Measurements from ENCODE around the gene ERGIC1.
A peak's percentile ranks its signal among the peaks of the same experiment; 100 is the strongest.

ERGIC1 gene

DNA sequence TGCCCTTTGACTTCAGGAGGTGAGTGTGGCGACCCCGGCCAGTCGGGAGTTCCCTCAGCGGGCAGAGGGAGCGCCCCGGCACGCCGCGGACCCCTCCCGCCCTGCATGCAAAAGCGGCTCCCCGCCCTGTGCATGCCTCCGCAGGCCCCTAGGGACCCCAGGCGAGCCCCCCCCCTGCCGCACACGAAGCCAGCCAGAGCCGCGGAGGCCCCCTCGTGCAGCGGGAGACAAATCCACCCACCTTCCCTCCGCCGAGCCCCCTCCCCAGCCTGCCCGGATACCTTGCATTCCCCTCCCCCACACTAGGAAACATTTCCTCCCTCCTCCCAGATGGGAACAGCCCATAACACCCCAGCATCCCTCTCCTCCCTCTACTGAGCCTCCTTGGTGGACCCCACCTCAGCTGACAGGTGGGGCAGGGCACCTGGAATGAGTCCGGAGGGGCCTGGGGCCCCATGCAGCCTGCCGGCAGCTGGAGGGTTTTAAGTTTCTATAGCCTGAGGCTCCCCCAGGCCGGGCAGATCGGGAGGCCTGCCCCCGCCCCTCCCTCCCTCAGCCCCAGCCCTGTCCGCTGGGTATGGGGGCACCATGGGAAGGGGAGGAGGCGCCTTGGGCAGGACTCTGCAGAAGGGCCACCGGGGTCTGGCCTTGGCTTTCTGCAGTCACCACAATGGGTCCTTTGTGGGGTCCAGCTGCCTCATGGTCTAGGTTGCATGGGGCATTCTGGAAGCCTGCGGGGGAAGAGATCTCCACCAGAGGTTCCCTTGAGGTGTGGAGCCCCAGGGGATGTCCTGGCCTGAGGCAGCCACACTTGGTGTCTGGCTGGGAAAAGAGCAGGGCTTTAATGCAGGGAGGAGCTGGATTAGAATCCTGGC is 601 bp downstream of the ERGIC1 start:
- Histone ChIP-seq H3K36me3 (replicated peaks) (peaks cover 5% of the 10 kb centered on the region), H3K4me3 (ENCODE audit: low read depth, low read length) (peak overlapping the region; percentile 86), H3K27ac (peak overlapping the region; percentile 74), H3K27me3 (replicated peaks) (no peaks in the 10 kb centered on the region)
- in situ Hi-C loops (cut with HindIII; ENCODE audit: low pct_ligation_motif_present, low sequenced_read_pairs) = no loop called here
- no peak for DNase-seq
- TF ChIP-seq, protein P1, sequence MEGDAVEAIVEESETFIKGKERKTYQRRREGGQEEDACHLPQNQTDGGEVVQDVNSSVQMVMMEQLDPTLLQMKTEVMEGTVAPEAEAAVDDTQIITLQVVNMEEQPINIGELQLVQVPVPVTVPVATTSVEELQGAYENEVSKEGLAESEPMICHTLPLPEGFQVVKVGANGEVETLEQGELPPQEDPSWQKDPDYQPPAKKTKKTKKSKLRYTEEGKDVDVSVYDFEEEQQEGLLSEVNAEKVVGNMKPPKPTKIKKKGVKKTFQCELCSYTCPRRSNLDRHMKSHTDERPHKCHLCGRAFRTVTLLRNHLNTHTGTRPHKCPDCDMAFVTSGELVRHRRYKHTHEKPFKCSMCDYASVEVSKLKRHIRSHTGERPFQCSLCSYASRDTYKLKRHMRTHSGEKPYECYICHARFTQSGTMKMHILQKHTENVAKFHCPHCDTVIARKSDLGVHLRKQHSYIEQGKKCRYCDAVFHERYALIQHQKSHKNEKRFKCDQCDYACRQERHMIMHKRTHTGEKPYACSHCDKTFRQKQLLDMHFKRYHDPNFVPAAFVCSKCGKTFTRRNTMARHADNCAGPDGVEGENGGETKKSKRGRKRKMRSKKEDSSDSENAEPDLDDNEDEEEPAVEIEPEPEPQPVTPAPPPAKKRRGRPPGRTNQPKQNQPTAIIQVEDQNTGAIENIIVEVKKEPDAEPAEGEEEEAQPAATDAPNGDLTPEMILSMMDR (IDR thresholded peaks at IDR 0.05; ENCODE audit: low read depth, low read length, missing control alignments) = peak; percentile 24

DNA sequence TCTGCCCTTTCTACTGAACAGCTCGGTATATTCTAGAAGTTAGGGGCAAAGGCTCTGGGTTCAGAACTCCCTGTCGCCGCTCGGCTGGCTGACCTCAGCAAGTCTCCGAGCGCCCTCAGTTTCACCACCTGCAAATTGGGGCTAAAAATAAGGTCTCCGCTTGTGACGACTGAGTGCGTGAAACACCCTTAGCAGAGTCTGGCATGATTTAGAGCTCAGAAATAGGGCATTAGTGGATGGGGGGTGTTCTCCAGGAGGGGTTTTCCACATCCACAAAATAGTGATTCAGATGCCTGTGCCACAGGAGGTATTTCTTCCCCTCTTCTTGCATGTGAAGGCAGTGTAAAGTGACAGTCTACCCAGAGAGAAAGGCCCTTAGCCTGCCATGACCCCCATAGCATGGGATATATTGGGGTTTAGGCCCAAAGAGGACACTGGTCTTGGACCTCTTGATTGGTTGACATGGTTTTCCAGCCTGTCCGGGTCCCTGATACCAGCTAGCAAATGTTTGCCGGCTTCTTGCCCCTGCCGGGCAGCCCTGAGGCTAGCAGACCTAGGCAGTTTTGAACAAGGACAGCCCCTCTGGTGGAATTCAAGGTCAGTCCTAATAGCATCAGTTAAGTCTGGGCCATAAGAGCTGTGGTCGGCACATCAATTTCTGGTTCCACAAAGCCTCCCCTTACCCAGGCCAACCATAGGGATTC is 1.4 kb downstream of the ERGIC1 start:
- in situ Hi-C loops (cut with HindIII; ENCODE audit: low pct_ligation_motif_present, low sequenced_read_pairs) = no loop called here

DNA sequence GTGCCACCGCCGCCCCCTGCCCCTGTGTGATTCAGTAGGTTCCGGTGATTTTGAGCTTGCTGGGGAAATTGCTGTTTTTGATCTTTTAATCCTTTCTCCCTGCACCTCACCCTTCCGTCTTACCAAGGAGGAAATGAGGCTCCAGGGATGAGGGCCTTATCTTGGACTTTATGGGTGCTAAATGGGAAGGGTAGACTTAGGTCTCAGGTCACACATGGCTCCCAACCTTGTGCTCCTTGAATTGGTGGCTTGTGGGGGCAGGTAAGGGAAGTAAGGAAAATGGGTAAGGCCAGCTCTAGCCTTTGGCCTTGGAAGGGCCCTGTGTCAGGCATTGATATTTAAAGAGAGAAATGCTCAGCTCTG is 1.9 kb downstream of the ERGIC1 start:
- Histone ChIP-seq H3K4me3 (ENCODE audit: low read depth, low read length) (peak overlapping the region; percentile 86), H3K36me3 (replicated peaks) (peaks cover 5% of the 10 kb centered on the region), H3K27ac (peak overlapping the region; percentile 74), H3K27me3 (replicated peaks) (no peaks in the 10 kb centered on the region)
- in situ Hi-C loops (cut with HindIII; ENCODE audit: low pct_ligation_motif_present, low sequenced_read_pairs) = no loop called here
- DNase-seq = no peak
- TF ChIP-seq, protein P1 (IDR thresholded peaks at IDR 0.05; ENCODE audit: low read depth, low read length, missing control alignments) = no peak

More for the DNA sequence above, 1.4 kb downstream of the ERGIC1 start:
- peaks cover 5% of the 10 kb centered on the region for H3K36me3 ChIP-seq (replicated peaks)
- H3K27me3 ChIP-seq (replicated peaks) = no peaks in the 10 kb centered on the region
- TF ChIP-seq, protein P1 (IDR thresholded peaks at IDR 0.05; ENCODE audit: low read depth, low read length, missing control alignments) = no peak
- peak overlapping the region; percentile 86 for H3K4me3 ChIP-seq (ENCODE audit: low read depth, low read length)
- H3K27ac ChIP-seq = peak overlapping the region; percentile 74
- DNase-seq = no peak

DNA sequence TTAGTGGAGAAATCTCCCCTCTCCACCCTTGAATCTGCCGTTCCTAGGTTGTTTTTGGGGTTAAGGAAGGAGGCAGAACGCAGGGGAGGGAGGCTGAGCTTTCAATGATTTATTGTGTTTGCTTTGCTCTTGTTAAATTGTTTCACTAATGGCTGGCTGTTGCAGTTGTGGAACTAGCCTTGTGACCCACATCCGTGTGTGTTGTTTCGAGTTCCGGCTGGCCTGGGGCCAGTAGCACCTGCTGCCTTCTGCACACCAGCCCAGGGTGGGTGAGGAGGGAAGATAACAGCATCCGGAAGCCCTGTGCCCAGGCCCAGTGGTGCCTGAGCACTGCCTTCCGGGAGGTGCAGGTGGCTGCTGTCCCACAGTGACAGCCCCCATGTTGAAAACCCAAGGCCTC is 3.6 kb downstream of the ERGIC1 start:
- TF ChIP-seq, protein P1 (IDR thresholded peaks at IDR 0.05; ENCODE audit: low read depth, low read length, missing control alignments) = no peak
- Histone ChIP-seq H3K27ac (no peak overlapping the region), H3K4me3 (ENCODE audit: low read depth, low read length) (no peak overlapping the region), H3K27me3 (replicated peaks) (no peaks in the 10 kb centered on the region), H3K36me3 (replicated peaks) (peaks cover 9% of the 10 kb centered on the region)
- in situ Hi-C loops (cut with HindIII; ENCODE audit: low pct_ligation_motif_present, low sequenced_read_pairs) = no loop called here
- DNase-seq = no peak

DNA sequence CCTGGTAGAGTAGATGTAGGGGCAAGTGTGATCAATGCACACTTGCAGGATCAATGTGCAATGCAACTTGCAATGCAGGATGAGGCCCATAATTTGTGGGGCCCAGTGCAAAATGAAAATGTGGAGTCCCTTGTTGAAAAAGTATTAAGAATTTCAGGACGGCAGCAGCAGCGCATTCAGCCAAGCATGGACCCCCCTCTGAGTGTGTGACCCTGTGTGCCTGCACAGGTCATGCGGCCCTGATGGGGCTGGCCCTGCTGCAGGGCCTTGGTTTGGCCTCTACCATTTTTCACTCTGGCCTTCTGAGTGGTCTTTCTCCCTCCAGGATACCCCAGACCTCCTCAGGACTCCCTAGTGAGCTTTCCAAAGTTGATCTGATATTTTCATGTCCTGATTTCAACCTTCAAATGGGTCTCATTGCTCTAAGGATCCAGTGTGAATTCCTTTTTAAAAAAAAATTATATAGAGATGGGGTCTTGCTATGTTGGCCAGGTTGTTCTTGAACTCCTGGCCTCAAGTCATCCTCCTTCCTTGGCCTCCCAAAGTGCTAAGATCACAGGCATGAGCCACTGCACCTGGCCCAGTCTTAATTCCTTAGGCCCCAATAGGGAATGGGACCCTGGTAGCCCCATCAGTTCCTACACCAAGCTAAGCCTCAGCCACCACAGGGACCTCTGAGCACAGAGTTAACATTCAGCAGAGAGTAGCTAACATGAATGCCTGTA is 4.3 kb downstream of the ERGIC1 start:
- Histone ChIP-seq H3K36me3 (replicated peaks) (peaks cover 10% of the 10 kb centered on the region), H3K27ac (no peak overlapping the region), H3K27me3 (replicated peaks) (no peaks in the 10 kb centered on the region), H3K4me3 (ENCODE audit: low read depth, low read length) (no peak overlapping the region)
- TF ChIP-seq, protein P1 (IDR thresholded peaks at IDR 0.05; ENCODE audit: low read depth, low read length, missing control alignments) = no peak
- no peak for DNase-seq
- in situ Hi-C loops (cut with HindIII; ENCODE audit: low pct_ligation_motif_present, low sequenced_read_pairs) = no loop called here

Measured in brain microvascular endothelial cell (primary cell).